Neural cell (in vitro differentiated cells): ENCODE measurements around the gene DPEP2.

Experiments
- CTCF ChIP-seq: fragments of 450-650 bp; IDR thresholded peaks from 2 replicates; pipeline ENCODE4 v1.5.1; 2014; ENCODE audit warnings: antibody characterized with exemption, mild to moderate bottlenecking, moderate library complexity; ENCODE audit not compliant: poor library complexity, severe bottlenecking
- EP300 ChIP-seq: fragments of 450-650 bp; conservative IDR thresholded peaks from 2 replicates; pipeline ENCODE4 v1.6.1; 2014; ENCODE audit warnings: antibody characterized with exemption, mild to moderate bottlenecking, moderate library complexity; ENCODE audit not compliant: poor library complexity, severe bottlenecking
- EZH2 ChIP-seq: fragments of 200-600, 300-800 bp; shearing (Covaris generic), sonication (generic); IDR thresholded peaks from 2 replicates; pipeline ENCODE4 v1.6.1; 2014; ENCODE audit warnings: antibody characterized with exemption, low read length, borderline replicate concordance, mild to moderate bottlenecking; ENCODE audit not compliant: insufficient read depth, poor library complexity, severe bottlenecking
- MXI1 ChIP-seq: fragments of 450-650 bp; conservative IDR thresholded peaks from 2 replicates; pipeline ENCODE4 v1.6.1; 2014; ENCODE audit warnings: antibody characterized with exemption, mild to moderate bottlenecking; ENCODE audit not compliant: poor library complexity, severe bottlenecking
- POLR2AphosphoS5 ChIP-seq: IDR thresholded peaks from 2 replicates; pipeline ENCODE4 v1.6.1; 2012
- RAD21 ChIP-seq: fragments of 450-650 bp; conservative IDR thresholded peaks from 2 replicates; pipeline ENCODE4 v1.6.1; 2014; ENCODE audit warnings: antibody characterized with exemption, mild to moderate bottlenecking, moderate library complexity
- REST ChIP-seq: IDR thresholded peaks from 2 replicates; pipeline ENCODE4 v1.6.1; 2012; ENCODE audit warnings: borderline replicate concordance
- TAF1 ChIP-seq: IDR thresholded peaks from 2 replicates; pipeline ENCODE4 v1.6.1; 2012; ENCODE audit warnings: low read depth

GRCh38 chr16:67966549-67967182 is 32.6 kb downstream of the DPEP2 start:
- no peak for TF ChIP-seq CTCF
- no peak for TF ChIP-seq POLR2AphosphoS5
- no peak for TF ChIP-seq EP300
- TF ChIP-seq EZH2 = no peak
- no peak for TF ChIP-seq TAF1
- TF ChIP-seq RAD21 = no peak
- TF ChIP-seq MXI1 = no peak
- TF ChIP-seq REST = no peak
